HepG2 (cell line): ENCODE measurements around the gene HSD3B1.

Source experiments
- EZH2 ChIP-seq: conservative IDR thresholded peaks from 2 replicates; pipeline ENCODE4 v1.6.1; 2012; ENCODE audit warnings: mild to moderate bottlenecking, low read depth, low read length, moderate library complexity
- GABPA ChIP-seq, 2 experiments: IDR thresholded peaks; 2 replicates each; pipeline ENCODE4 v1.6.1; 2011 to 2016; ENCODE audit warnings: low read depth in 2 of 2, low read length in 1 of 2, missing biosample characterization in 1 of 2, missing genetic modification characterization in 1 of 2
- NONO ChIP-seq, 2 experiments: fragments of 450-650 bp in 1 of 2; sonication (generic) in 1 of 2; formaldehyde crosslinking in 1 of 2; IDR thresholded peaks in 1 of 2; conservative IDR thresholded peaks in 1 of 2; 2 replicates each; pipeline versions ENCODE4 v1.6.1 to v1.8.0; 2017 to 2022; ENCODE audit warnings: mild to moderate bottlenecking in 1 of 2, missing genetic modification reagents in 1 of 2, moderate library complexity in 1 of 2
- RAD51 ChIP-seq: fragments of 450-650 bp; IDR thresholded peaks from 2 replicates; pipeline ENCODE4 v1.6.1; 2016; ENCODE audit warnings: borderline replicate concordance
- TAF1 ChIP-seq: sonication (generic); formaldehyde crosslinking; IDR thresholded peaks from 2 replicates; pipeline ENCODE4 v1.4.0; 2020; ENCODE audit warnings: missing genetic modification reagents
- TF ChIP-seq, protein P1 (sequence below): sonication (generic); formaldehyde crosslinking; conservative IDR thresholded peaks from 2 replicates; pipeline ENCODE4 v1.4.0; 2020; ENCODE audit warnings: missing genetic modification reagents

DNA sequence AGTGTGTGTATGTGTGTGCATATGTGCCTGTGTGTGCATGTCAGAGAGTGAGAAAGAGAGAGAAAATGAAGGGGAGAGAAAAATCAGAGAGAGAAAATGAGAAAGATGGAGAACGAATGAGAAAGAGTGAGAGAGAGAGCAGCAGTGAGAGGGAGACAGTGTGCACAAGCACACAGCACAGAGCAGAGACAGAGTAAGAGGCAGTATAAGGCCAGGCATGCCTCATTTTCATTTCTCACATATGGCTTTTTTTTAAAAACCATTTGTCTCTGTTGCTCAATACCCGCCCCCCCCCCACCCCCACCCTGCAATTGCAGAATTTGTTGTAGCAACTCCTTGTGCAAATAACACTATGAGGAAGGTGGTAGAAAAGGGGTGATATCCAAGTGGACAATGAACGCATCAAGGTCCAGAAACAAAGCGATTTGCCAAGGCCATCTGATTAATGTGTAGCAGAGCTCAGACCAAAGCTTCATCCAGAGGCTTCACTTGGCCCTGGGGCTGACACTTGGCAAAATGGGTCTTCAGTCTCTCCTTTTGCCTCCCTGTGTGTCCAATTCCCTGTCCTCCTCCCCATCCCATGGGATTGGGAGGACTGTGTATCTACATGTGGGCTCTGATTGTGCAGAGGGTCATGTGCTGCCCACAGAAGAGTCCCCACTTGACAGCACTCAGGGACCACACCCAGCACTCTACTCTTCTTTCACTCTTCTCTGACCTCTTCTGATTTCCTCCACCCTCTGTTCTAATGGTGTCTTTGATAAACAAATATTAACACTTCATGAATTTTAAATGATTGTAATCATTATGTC lies 38.9 kb upstream of the HSD3B1 start:
- TF ChIP-seq, protein P1, sequence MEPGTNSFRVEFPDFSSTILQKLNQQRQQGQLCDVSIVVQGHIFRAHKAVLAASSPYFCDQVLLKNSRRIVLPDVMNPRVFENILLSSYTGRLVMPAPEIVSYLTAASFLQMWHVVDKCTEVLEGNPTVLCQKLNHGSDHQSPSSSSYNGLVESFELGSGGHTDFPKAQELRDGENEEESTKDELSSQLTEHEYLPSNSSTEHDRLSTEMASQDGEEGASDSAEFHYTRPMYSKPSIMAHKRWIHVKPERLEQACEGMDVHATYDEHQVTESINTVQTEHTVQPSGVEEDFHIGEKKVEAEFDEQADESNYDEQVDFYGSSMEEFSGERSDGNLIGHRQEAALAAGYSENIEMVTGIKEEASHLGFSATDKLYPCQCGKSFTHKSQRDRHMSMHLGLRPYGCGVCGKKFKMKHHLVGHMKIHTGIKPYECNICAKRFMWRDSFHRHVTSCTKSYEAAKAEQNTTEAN (CRISPR knock-in tag): no peak
- TF ChIP-seq RAD51: no peak
- TF ChIP-seq EZH2: no peak
- TF ChIP-seq NONO (IDR thresholded peaks at IDR 0.05): no peak
- TF ChIP-seq NONO (CRISPR knock-in tag; conservative IDR thresholded peaks at IDR 0.05): no peak
- no peak for TF ChIP-seq GABPA (IDR thresholded peaks at IDR 0.05; ENCODE audit: low read depth, low read length)
- no peak for TF ChIP-seq GABPA (CRISPR knock-in tag; IDR thresholded peaks at IDR 0.05; ENCODE audit: low read depth)
- TF ChIP-seq TAF1 (CRISPR knock-in tag): no peak
